ENCODE measurements around the gene COG5.

Gene COG5

DNA sequence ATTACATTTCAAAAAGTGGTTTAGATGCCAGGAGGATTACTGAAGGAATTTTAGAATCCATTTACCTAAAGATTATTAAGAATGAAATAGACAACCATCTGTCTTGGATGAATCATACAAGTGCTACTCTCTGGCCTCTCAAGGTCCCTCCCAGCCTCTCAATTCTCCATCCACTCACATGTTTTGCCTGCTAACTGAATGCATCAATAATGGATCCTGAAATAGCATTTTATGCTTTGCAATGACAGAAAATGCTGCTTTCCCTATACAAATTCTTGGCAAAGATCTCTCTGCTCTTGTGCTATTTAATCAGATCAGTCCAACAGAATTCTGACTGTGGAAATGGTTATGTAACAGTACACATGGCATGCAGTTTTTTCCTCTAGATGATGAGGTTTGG, 326.9 kb downstream of the COG5 start (continued):
- TF ChIP-seq, protein P1, sequence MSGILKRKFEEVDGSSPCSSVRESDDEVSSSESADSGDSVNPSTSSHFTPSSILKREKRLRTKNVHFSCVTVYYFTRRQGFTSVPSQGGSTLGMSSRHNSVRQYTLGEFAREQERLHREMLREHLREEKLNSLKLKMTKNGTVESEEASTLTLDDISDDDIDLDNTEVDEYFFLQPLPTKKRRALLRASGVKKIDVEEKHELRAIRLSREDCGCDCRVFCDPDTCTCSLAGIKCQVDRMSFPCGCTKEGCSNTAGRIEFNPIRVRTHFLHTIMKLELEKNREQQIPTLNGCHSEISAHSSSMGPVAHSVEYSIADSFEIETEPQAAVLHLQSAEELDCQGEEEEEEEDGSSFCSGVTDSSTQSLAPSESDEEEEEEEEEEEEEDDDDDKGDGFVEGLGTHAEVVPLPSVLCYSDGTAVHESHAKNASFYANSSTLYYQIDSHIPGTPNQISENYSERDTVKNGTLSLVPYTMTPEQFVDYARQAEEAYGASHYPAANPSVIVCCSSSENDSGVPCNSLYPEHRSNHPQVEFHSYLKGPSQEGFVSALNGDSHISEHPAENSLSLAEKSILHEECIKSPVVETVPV (CRISPR knock-in tag; IDR thresholded peaks at IDR 0.05): 0 out of 2 replicates have a peak, but pooled peaks have one; percentile 31
- TF ChIP-seq CSDC2 (CRISPR knock-in tag; IDR thresholded peaks at IDR 0.05) (no peak), TOX (CRISPR knock-in tag; IDR thresholded peaks at IDR 0.05; ENCODE audit: borderline replicate concordance) (no peak), ZNF70 (CRISPR knock-in tag; IDR thresholded peaks at IDR 0.05) (no peak), RARB (CRISPR knock-in tag; IDR thresholded peaks at IDR 0.05) (no peak), SNAI2 (CRISPR knock-in tag; IDR thresholded peaks at IDR 0.05) (peak; percentile 32; the same call in 1 of the 2 replicates), ZFP3 (CRISPR knock-in tag; IDR thresholded peaks at IDR 0.05) (no peak)
- TF ChIP-seq, protein P2, sequence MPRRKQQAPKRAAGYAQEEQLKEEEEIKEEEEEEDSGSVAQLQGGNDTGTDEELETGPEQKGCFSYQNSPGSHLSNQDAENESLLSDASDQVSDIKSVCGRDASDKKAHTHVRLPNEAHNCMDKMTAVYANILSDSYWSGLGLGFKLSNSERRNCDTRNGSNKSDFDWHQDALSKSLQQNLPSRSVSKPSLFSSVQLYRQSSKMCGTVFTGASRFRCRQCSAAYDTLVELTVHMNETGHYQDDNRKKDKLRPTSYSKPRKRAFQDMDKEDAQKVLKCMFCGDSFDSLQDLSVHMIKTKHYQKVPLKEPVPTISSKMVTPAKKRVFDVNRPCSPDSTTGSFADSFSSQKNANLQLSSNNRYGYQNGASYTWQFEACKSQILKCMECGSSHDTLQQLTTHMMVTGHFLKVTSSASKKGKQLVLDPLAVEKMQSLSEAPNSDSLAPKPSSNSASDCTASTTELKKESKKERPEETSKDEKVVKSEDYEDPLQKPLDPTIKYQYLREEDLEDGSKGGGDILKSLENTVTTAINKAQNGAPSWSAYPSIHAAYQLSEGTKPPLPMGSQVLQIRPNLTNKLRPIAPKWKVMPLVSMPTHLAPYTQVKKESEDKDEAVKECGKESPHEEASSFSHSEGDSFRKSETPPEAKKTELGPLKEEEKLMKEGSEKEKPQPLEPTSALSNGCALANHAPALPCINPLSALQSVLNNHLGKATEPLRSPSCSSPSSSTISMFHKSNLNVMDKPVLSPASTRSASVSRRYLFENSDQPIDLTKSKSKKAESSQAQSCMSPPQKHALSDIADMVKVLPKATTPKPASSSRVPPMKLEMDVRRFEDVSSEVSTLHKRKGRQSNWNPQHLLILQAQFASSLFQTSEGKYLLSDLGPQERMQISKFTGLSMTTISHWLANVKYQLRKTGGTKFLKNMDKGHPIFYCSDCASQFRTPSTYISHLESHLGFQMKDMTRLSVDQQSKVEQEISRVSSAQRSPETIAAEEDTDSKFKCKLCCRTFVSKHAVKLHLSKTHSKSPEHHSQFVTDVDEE (CRISPR knock-in tag; IDR thresholded peaks at IDR 0.05): no peak

DNA sequence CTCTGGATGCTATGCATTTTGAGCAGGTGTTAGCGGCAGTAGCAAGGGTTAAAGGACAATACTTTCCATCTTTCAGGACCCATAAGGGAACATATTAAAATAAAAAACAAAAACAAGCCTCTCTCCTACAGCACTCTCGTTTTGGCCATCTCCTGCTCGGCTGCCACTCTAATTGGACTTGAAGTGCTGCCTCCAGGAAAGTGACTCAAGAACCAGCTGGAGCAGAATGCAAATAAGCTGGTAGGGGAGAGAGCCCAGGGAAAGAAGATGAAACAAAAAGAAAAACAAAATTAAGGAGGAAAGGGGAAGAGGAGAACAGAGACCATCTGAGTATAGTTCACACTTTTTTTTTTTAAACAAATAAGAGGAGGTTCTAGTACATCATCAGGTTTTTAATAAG, 329.3 kb downstream of the COG5 start:
- TF ChIP-seq, protein P1 (CRISPR knock-in tag; IDR thresholded peaks at IDR 0.05): no peak
- TF ChIP-seq ZFP3 (CRISPR knock-in tag; IDR thresholded peaks at IDR 0.05): no peak
- no peak for ATAC-seq

DNA sequence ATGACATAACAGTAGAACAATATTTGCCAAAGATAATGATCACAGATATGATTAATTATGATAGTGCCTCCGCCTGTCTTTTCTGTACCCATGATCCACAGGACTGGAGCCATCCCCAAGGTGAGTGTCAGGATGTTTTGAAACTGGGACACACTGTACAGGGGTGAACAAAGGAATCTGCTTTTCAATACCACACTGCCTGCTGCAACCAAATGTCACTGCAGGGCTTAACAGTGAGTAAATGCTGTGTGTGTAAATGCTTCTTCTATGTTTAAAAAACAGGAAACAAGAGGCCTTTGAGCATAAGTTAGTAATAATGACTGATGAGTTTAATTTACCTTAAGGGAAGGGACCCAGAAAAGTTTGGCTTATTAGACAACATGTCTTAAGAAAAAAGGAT, 329.7 kb downstream of the COG5 start:
- TF ChIP-seq, protein P3, sequence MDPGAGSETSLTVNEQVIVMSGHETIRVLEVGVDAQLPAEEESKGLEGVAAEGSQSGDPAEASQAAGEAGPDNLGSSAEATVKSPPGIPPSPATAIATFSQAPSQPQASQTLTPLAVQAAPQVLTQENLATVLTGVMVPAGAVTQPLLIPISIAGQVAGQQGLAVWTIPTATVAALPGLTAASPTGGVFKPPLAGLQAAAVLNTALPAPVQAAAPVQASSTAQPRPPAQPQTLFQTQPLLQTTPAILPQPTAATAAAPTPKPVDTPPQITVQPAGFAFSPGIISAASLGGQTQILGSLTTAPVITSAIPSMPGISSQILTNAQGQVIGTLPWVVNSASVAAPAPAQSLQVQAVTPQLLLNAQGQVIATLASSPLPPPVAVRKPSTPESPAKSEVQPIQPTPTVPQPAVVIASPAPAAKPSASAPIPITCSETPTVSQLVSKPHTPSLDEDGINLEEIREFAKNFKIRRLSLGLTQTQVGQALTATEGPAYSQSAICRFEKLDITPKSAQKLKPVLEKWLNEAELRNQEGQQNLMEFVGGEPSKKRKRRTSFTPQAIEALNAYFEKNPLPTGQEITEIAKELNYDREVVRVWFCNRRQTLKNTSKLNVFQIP (CRISPR knock-in tag; IDR thresholded peaks at IDR 0.05; ENCODE audit: borderline replicate concordance, low read depth): no peak
- no peak for TF ChIP-seq BACH2 (CRISPR knock-in tag; IDR thresholded peaks at IDR 0.05; ENCODE audit: borderline replicate concordance)
- no peak for TF ChIP-seq ZFP3 (CRISPR knock-in tag; IDR thresholded peaks at IDR 0.05)
- no peak for ATAC-seq

DNA sequence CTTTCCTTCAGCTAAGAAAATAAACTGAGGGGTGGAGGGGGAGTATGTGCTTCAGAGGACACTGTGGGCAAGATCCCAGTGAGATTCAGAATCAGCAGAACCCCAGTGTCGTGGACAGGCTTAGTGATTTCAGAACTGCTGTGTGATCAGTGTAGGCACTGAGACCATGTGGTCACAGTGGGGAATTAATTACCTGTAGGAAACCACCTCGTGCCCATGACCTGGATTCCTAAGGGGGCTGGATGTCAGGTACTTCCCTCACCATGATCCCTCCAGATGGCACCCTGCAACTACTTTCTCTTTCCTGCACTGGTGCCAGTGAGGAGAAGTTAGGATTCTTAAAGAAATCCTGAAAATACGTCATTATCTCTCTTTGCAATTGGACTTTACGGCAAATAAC, 330.5 kb downstream of the COG5 start:
- ATAC-seq: no peak
- TF ChIP-seq, protein P1 (CRISPR knock-in tag; IDR thresholded peaks at IDR 0.05): no peak
- TF ChIP-seq CSDC2 (CRISPR knock-in tag; IDR thresholded peaks at IDR 0.05) (no peak), ZNF565 (CRISPR knock-in tag; conservative IDR thresholded peaks at IDR 0.05; ENCODE audit: low read depth) (no peak), BACH2 (CRISPR knock-in tag; IDR thresholded peaks at IDR 0.05; ENCODE audit: borderline replicate concordance) (no peak), ZFP30 (CRISPR knock-in tag; IDR thresholded peaks at IDR 0.05) (no peak), PPARA (CRISPR knock-in tag; IDR thresholded peaks at IDR 0.05; ENCODE audit: borderline replicate concordance) (no peak), ZNF70 (CRISPR knock-in tag; IDR thresholded peaks at IDR 0.05) (no peak)
- TF ChIP-seq, protein P4, sequence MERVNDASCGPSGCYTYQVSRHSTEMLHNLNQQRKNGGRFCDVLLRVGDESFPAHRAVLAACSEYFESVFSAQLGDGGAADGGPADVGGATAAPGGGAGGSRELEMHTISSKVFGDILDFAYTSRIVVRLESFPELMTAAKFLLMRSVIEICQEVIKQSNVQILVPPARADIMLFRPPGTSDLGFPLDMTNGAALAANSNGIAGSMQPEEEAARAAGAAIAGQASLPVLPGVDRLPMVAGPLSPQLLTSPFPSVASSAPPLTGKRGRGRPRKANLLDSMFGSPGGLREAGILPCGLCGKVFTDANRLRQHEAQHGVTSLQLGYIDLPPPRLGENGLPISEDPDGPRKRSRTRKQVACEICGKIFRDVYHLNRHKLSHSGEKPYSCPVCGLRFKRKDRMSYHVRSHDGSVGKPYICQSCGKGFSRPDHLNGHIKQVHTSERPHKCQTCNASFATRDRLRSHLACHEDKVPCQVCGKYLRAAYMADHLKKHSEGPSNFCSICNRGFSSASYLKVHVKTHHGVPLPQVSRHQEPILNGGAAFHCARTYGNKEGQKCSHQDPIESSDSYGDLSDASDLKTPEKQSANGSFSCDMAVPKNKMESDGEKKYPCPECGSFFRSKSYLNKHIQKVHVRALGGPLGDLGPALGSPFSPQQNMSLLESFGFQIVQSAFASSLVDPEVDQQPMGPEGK (CRISPR knock-in tag; IDR thresholded peaks at IDR 0.05; ENCODE audit: borderline replicate concordance): no peak
- TF ChIP-seq, protein P2 (CRISPR knock-in tag; IDR thresholded peaks at IDR 0.05): no peak
